HG03066 (cell line): ENCODE measurements around the gene KCTD13.
A peak's percentile ranks its signal among the peaks of the same experiment; 100 is the strongest.
"Not testable (repeated sequence)": the region's sequence is repeated elsewhere in the genome, so short reads cannot be mapped to it uniquely, and the experiment has no call there.

Source experiments
- ATAC-seq: cut with Tn5 transposase; IDR thresholded peaks from one replicate; pipeline ENCODE4 v1.9.1; 2021; ENCODE audit warnings: low read depth; ENCODE audit not compliant: unreplicated experiment

The KCTD13 gene

GRCh38 chr16:29925781-29926710 is at the start of gene KCTD13:
Gene KCTD13, minus strand, starts transcription at chr16:29926226. Its CDS starts 193 bp downstream, at chr16:29926033.
- peak; percentile 87 for ATAC-seq

- ATAC-seq, result no peak
These were observed 49.1 kb upstream of the KCTD13 start for GRCh38 chr16:29975134-29975538.

- no peak for ATAC-seq
These were observed 48.5 kb upstream of the KCTD13 start for GRCh38 chr16:29974291-29975133.

- ATAC-seq, result no peak
These were observed 47.6 kb upstream of the KCTD13 start, which contains the start of gene TAOK2 for GRCh38 chr16:29973384-29974246. Gene TAOK2, plus strand, starts transcription at chr16:29973868. Its CDS starts 3,905 bp downstream, at chr16:29977773.

- ATAC-seq, result no peak
These were observed 47.0 kb upstream of the KCTD13 start for GRCh38 chr16:29972992-29973383.

- no peak for ATAC-seq
These were observed 46.5 kb upstream of the KCTD13 start for GRCh38 chr16:29972500-29972899.

GRCh38 chr16:29971304-29971703 is 45.3 kb upstream of the KCTD13 start:
- no peak for ATAC-seq

- no peak for ATAC-seq
These were observed 42.2 kb upstream of the KCTD13 start for GRCh38 chr16:29968205-29968604.

- no peak for ATAC-seq
These were observed 37.2 kb upstream of the KCTD13 start for GRCh38 chr16:29963021-29963743.

GRCh38 chr16:29962344-29962994 is 36.4 kb upstream of the KCTD13 start:
- peak; percentile 10 for ATAC-seq

- ATAC-seq, result peak; percentile 74
These were observed 35.7 kb upstream of the KCTD13 start, which contains the start of gene TMEM219 for GRCh38 chr16:29961479-29962343. Gene TMEM219, plus strand, starts transcription at chr16:29962079. Its CDS starts 1,065 bp downstream, at chr16:29963144.

GRCh38 chr16:29961127-29961478 is 35.1 kb upstream of the KCTD13 start:
- no peak for ATAC-seq

GRCh38 chr16:29959821-29960220 is 33.8 kb upstream of the KCTD13 start:
- not testable (repeated sequence) for ATAC-seq

- no peak for ATAC-seq
These were observed 33.3 kb upstream of the KCTD13 start for GRCh38 chr16:29959293-29959692.

GRCh38 chr16:29958756-29959155 is 32.7 kb upstream of the KCTD13 start:
- no peak for ATAC-seq

- no peak for ATAC-seq
These were observed 25.8 kb upstream of the KCTD13 start for GRCh38 chr16:29951625-29952365.

GRCh38 chr16:29950806-29951461 is 24.9 kb upstream of the KCTD13 start:
- ATAC-seq, result no peak
